ENCODE data around the gene GNAQ.

DNA sequence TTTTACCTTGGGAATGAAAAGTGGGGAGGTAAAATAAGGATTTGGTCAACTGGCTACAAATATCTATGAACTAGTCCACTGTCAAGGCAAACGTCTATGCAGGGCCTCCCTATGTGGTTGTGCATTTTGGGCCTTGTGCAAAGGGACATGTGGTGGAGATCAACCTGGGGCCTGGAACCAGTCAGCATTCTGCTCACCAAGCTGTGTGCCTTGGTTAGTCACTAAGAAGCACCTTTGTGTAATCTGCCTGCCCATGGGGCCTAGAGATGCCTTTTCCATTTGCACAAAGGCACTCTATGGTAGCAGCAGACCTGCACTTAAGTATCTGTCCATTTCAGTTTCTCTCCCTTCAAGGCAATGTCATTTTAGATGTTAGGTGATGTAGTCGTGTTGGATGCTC is 184.0 kb downstream of the GNAQ start:
- TF ChIP-seq POLR2AphosphoS5 (IDR thresholded peaks at IDR 0.05; ENCODE audit: low read depth, low read length) (no peak), SIN3A (IDR thresholded peaks at IDR 0.05; ENCODE audit: borderline replicate concordance, insufficient read depth, low read length) (no peak)

Data from PFSK-1 (cell line).